Measurements from ENCODE around the gene MALAT1. TPM values are rescaled to one million over a fixed set of nuclear protein-coding genes. Genes with fewer than 3 reads are reported as not detected.
"Not testable (repeated sequence)": the region's sequence is repeated elsewhere in the genome, so short reads cannot be mapped to it uniquely, and the experiment has no call there.

Gene MALAT1
- total and polyA plus RNA-seq, 8 donors = 251 to 5,615 (median 2,750) TPM

DNA sequence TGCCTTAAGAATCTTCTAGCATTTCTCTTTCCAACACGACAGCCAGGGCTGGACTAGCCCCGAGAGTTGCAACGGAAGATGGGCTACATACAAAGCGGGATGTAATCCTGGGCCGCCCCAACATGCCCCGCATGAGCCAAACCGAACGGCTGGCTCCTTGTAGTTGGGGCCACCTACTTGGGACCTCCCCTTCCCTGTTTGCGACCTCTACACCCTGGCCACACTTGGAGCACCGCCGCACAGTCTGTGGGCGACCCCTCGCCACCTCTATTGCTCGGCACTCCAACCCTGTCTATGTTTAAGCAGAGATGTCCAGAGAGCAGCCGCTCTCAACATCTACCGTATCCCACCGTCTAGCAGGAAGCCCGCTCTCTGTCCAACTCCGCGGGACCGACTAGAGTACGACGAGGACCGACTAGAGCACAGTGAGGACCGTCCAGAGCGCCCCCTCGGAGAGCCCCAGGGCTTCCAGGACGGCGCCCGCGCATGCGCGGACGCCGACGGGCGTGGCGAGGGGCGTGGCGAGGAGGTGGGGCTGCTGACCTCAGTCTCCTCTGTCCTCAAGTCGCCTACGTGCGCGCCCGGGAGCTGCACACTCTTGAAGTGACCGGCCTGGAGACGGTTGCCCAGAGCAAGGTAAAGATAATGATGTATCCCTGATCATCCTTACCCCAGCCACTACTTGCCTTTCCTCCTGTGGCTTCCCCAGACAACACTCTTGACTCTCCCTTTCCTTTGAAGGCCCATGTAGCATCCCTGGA, 44.0 kb upstream of the MALAT1 start:
- Histone ChIP-seq H3K27me3 (no peaks in the 10 kb centered on the region), H3K4me1 (peaks cover 0 to 3% (median 0%) of the 10 kb centered on the region in 3 donors), H3K27ac (peak overlapping the region; percentile 6 to 45 (median 24)), H3K4me3 (peak overlapping the region in 3 of 4 donors; percentile 8 to 43 (median 38)), H3K9me3 (no peaks in the 10 kb centered on the region), H3K36me3 (no peaks in the 10 kb centered on the region)
- FAIRE-seq (no peak), DNase-seq (peak; percentile 84 to 95 (median 88)), ATAC-seq (peak; percentile 91 to 98 (median 98))
- intact Hi-C loops (cut with DNase I) = no loop called here
- TF ChIP-seq, protein P1, sequence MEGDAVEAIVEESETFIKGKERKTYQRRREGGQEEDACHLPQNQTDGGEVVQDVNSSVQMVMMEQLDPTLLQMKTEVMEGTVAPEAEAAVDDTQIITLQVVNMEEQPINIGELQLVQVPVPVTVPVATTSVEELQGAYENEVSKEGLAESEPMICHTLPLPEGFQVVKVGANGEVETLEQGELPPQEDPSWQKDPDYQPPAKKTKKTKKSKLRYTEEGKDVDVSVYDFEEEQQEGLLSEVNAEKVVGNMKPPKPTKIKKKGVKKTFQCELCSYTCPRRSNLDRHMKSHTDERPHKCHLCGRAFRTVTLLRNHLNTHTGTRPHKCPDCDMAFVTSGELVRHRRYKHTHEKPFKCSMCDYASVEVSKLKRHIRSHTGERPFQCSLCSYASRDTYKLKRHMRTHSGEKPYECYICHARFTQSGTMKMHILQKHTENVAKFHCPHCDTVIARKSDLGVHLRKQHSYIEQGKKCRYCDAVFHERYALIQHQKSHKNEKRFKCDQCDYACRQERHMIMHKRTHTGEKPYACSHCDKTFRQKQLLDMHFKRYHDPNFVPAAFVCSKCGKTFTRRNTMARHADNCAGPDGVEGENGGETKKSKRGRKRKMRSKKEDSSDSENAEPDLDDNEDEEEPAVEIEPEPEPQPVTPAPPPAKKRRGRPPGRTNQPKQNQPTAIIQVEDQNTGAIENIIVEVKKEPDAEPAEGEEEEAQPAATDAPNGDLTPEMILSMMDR (IDR thresholded peaks at IDR 0.05) = no peak
- 4 to 7% methylated on average over 47 of the region's 47 CpGs for WGBS, 2 donors

DNA sequence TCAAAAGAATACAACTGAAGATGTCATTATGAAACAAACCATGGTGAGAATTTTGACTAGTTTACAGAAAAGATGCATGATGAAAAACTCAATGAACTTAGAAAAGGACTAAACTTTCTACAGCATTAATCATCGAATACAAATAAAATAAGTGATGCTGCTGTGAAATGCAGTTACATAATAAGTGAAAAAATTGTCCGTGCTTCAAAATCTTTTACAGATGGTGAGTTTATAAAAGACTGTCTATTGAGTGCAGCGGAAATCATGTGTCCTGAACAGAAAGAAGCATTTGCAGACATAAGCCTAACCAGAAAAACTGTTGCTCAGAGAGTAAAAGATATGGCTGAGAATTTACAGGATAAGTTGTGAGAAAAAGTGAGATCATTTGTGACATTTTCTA, 42.4 kb upstream of the MALAT1 start:
- WGBS, 2 donors = 91 to 97% methylated on average over 3 of the region's 3 CpGs
- Histone ChIP-seq H3K4me3 (no peak overlapping the region), H3K4me1 (peaks cover 0 to 3% (median 0%) of the 10 kb centered on the region in 3 donors), H3K9me3 (no peaks in the 10 kb centered on the region), H3K27ac (no peak overlapping the region), H3K36me3 (no peaks in the 10 kb centered on the region), H3K27me3 (no peaks in the 10 kb centered on the region)
- intact Hi-C loops (cut with DNase I) = no loop called here
- TF ChIP-seq, protein P1 (IDR thresholded peaks at IDR 0.05) = no peak
- DNase-seq = no peak
- ATAC-seq = no peak
- FAIRE-seq = no peak

DNA sequence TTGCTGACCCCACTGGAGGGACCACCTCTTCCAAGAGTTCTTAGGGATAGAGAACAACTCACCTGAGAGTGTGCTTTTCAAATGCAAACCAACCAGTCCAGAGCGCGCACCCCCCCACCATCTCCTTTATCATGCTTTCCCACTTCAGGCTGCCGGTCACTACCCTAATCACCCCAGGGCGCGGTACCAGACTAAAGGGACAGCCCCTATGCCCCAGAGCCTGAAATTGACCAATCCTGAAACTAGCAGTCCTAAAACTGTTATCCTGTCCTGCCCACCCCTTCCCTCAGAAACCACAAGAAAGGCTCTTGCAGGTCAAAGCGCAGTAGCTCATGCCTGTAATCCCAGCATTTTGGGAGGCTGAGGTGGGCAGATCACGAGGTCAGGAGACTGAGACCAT, 39.3 kb upstream of the MALAT1 start:
- no peak overlapping the region for H3K27ac ChIP-seq
- H3K4me1 ChIP-seq = peaks cover 0 to under 1% (median 0%) of the 10 kb centered on the region in 3 donors
- 91 to 97% methylated on average over 7 of the region's 7 CpGs for WGBS, 2 donors
- ATAC-seq = no peak
- intact Hi-C loops (cut with DNase I) = no loop called here
- no peaks in the 10 kb centered on the region for H3K9me3 ChIP-seq
- no peak overlapping the region for H3K4me3 ChIP-seq
- no peak for FAIRE-seq
- H3K36me3 ChIP-seq = no peaks in the 10 kb centered on the region
- no peak for DNase-seq
- H3K27me3 ChIP-seq = no peaks in the 10 kb centered on the region
- TF ChIP-seq, protein P1 (IDR thresholded peaks at IDR 0.05) = no peak

DNA sequence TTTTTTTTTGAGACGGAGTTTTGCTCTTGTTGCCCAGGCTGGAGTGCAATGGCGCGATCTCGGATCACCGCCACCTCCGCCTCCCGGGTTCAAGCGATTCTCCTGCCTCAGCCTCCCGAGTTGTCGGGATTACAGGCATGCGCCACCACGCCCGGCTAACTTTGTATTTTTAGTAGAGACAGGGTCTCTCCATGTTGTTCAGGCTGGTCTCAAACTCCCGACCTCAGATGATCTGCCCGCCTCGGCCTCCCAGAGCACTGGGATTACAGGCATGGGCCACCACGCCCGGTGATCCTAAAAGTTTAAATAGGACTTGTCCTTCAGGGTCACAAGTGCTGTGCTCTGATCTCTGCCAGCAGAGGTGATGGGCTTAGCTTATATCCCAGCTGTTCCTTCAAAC, 33.4 kb upstream of the MALAT1 start:
- FAIRE-seq, H3K36me3 ChIP-seq, H3K27me3 ChIP-seq, H3K27ac ChIP-seq, H3K9me3 ChIP-seq, H3K4me3 ChIP-seq, ATAC-seq, DNase-seq: not testable (repeated sequence)
- peaks cover 0 to 14% (median 10%) of the 10 kb centered on the region in 3 donors for H3K4me1 ChIP-seq
- 91 to 93% methylated on average over 18 of the region's 18 CpGs for WGBS, 2 donors
- intact Hi-C loops (cut with DNase I) = loop anchor here in 2 of 3 donors (5.0 to 10.0 kb wide), 2 partner anchors 48 to 111 kb away; partner anchors contain the start of gene TIGD3 (in 1 of the 2)

DNA sequence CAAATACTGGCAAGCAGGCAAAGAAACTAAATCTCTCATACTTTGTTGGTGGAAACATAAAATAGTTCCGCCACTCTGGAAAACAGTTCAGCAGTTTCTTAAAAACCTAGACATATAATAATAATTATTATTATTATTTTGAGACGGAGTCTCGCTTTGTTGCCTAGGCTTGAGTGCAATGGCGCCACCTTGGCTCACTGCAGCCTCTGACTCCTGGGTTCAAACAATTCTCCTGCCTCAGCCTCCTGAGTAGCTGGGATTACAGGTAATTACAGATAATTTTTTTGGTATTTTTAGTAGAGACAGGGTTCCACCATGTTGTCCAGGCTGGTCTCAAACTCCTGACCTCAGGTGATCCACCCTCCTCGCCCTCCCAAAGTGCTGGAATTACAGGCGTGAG, 31.5 kb upstream of the MALAT1 start:
- not testable (repeated sequence) for H3K27me3 ChIP-seq, H3K36me3 ChIP-seq, H3K4me3 ChIP-seq, ATAC-seq, DNase-seq, FAIRE-seq, H3K9me3 ChIP-seq
- intact Hi-C loops (cut with DNase I) = loop anchor here in 2 of 3 donors (5.0 to 10.0 kb wide), 2 partner anchors 50 to 113 kb away; partner anchors contain the start of gene TIGD3 (in 1 of the 2)
- H3K27ac ChIP-seq = peak overlapping the region in 1 of 4 donors; percentile 12
- peaks cover 6 to 20% (median 16%) of the 10 kb centered on the region in 3 donors for H3K4me1 ChIP-seq
- WGBS, 2 donors = 83 to 89% methylated on average over 6 of the region's 6 CpGs

Measured in pancreas (tissue), 10 donors.